ENCODE measurements around the gene TRIL. TPM values are rescaled to one million over a fixed set of nuclear protein-coding genes. Genes with fewer than 3 reads are reported as not detected.

TRIL gene
- total RNA-seq, 2 experiments from 2014 or later: 0.05 TPM; not detected in 1

DNA sequence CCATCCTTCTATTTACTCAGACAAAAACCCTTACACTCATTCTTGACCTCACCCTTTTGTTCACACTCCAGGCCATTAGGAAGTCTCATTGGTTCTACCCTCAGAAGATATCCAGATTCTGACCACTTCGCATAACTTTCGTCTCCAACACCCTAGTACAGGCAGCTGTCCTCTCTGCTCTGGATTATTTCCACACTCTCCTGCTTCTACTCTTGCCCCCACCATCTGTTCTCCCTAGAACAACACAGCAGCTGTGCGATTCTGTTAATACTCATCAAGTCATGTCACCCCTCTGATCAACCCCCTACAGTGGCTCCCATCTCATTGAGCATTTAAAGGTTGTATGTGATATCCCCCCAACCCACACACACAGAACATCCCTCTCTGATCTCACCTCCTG lies 15.5 kb upstream of the TRIL start:
- no peak overlapping the region for H3K4me3 Mint-ChIP-seq
- CTCF ChIA-PET: no interaction called here
- no peak for ATAC-seq
- no peaks in the 10 kb centered on the region for H3K4me1 Mint-ChIP-seq
- peaks cover 1% of the 10 kb centered on the region for H3K36me3 Mint-ChIP-seq
- H3K9me3 Mint-ChIP-seq (ENCODE audit: low read depth): peaks cover 23% of the 10 kb centered on the region
- DNase-seq: no peak
- peaks cover 7% of the 10 kb centered on the region for H3K27me3 Mint-ChIP-seq
- no peak overlapping the region for H3K27ac Mint-ChIP-seq

GRCh38 chr7:28964056-28964455 lies 5.9 kb upstream of the TRIL start:
- no peak for ATAC-seq
- no peaks in the 10 kb centered on the region for H3K36me3 Mint-ChIP-seq
- no peak overlapping the region for H3K4me3 Mint-ChIP-seq
- no peaks in the 10 kb centered on the region for H3K4me1 Mint-ChIP-seq
- no peak overlapping the region for H3K27ac Mint-ChIP-seq
- peaks cover 45% of the 10 kb centered on the region for H3K27me3 Mint-ChIP-seq
- no peak for DNase-seq
- CTCF ChIA-PET: no interaction called here
- H3K9me3 Mint-ChIP-seq (ENCODE audit: low read depth): no peaks in the 10 kb centered on the region

DNA sequence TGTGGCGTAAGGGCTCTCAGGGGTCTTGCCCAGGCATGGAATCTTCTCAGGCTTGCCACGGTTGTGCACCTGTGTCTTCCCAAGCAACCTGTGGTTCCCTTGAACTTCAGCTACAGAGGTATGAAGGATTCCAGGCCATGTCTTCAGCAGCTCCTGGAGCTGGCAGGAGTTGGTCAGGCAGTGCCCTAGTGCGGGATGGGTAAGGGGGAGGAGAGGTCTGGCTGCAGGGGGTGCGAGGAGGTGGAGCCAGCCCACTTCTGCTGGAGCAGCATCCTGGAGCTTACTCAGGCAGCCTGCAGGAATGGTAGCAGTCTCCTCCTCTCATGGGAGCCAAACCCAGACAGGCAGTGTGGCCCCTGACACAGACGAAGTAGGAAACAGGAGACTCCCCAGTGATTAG lies 3.8 kb upstream of the TRIL start:
- no peak for DNase-seq
- ATAC-seq: no peak
- no peak overlapping the region for H3K27ac Mint-ChIP-seq
- no peaks in the 10 kb centered on the region for H3K36me3 Mint-ChIP-seq
- CTCF ChIA-PET: interaction anchor here (1.5 to 1.6 kb wide), 2 partner anchors 40 to 145 kb away, joined by 4 to 5 read pairs; no protein-coding TSS in a partner anchor
- H3K27me3 Mint-ChIP-seq: peaks cover 58% of the 10 kb centered on the region
- H3K9me3 Mint-ChIP-seq (ENCODE audit: low read depth): no peaks in the 10 kb centered on the region
- peaks cover 10% of the 10 kb centered on the region for H3K4me1 Mint-ChIP-seq
- H3K4me3 Mint-ChIP-seq: no peak overlapping the region

- Mint-ChIP-seq H3K36me3 (no peaks in the 10 kb centered on the region), H3K4me1 (peaks cover 10% of the 10 kb centered on the region), H3K9me3 (ENCODE audit: low read depth) (no peaks in the 10 kb centered on the region), H3K4me3 (no peak overlapping the region), H3K27ac (no peak overlapping the region), H3K27me3 (peaks cover 60% of the 10 kb centered on the region)
- no peak for DNase-seq
- no peak for ATAC-seq
- CTCF ChIA-PET: interaction anchor here (1.0 kb wide), 1 partner anchor 34 kb away, joined by 3 read pairs; no protein-coding TSS in a partner anchor
Observed at GRCh38 chr7:28960071-28960840, 2.1 kb upstream of the TRIL start.

GRCh38 chr7:28958980-28959347 lies 834 bp upstream of the TRIL start:
- H3K27me3 Mint-ChIP-seq: peaks cover 71% of the 10 kb centered on the region
- CTCF ChIA-PET: interaction anchor here (3.7 to 4.7 kb wide), 3 partner anchors 31 to 147 kb away, joined by 14 to 34 read pairs (median 34); no protein-coding TSS in a partner anchor

DNA sequence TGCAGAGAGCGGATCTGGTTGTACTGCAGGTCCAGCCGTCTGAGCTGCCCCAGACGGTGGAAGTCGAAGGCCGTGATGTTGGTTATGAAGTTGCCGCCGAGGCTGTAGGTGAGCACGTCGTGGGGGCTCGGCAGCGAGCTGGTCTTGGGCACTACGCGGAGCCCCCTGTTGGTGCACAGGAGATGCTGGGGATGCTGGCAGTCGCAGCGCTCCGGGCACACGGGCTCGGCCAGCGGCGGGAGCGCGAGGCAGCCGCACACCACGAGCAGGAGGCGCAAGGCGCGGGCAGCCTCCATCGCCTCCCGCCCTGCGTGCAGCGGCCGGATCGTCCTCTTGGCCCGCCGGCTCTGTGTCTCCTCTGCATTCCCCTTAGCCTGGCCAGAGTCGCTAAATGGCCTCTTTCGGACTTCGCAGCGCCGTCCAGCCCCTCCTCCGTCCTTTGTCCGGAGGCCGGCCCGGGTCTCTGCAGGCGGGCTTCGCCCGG lies 337 bp downstream of the TRIL start:
- peak overlapping the region; percentile 56 for H3K27ac Mint-ChIP-seq
- no peak overlapping the region for H3K4me3 Mint-ChIP-seq
- H3K4me1 Mint-ChIP-seq: peaks cover 10% of the 10 kb centered on the region
- peaks cover 78% of the 10 kb centered on the region for H3K27me3 Mint-ChIP-seq
- no peaks in the 10 kb centered on the region for H3K9me3 Mint-ChIP-seq (ENCODE audit: low read depth)
- ATAC-seq (no peak), DNase-seq (no peak)
- CTCF ChIA-PET: interaction anchor here (1.0 to 4.7 kb wide), 7 partner anchors 10 to 451 kb away, joined by 3 to 34 read pairs (median 8); no protein-coding TSS in a partner anchor
- no peaks in the 10 kb centered on the region for H3K36me3 Mint-ChIP-seq

More at GRCh38 chr7:28958980-28959347, 834 bp upstream of the TRIL start:
- Mint-ChIP-seq H3K4me3 (no peak overlapping the region), H3K36me3 (no peaks in the 10 kb centered on the region), H3K9me3 (ENCODE audit: low read depth) (no peaks in the 10 kb centered on the region), H3K27ac (no peak overlapping the region), H3K4me1 (peaks cover 10% of the 10 kb centered on the region)
- ATAC-seq (no peak), DNase-seq (no peak)

DNA sequence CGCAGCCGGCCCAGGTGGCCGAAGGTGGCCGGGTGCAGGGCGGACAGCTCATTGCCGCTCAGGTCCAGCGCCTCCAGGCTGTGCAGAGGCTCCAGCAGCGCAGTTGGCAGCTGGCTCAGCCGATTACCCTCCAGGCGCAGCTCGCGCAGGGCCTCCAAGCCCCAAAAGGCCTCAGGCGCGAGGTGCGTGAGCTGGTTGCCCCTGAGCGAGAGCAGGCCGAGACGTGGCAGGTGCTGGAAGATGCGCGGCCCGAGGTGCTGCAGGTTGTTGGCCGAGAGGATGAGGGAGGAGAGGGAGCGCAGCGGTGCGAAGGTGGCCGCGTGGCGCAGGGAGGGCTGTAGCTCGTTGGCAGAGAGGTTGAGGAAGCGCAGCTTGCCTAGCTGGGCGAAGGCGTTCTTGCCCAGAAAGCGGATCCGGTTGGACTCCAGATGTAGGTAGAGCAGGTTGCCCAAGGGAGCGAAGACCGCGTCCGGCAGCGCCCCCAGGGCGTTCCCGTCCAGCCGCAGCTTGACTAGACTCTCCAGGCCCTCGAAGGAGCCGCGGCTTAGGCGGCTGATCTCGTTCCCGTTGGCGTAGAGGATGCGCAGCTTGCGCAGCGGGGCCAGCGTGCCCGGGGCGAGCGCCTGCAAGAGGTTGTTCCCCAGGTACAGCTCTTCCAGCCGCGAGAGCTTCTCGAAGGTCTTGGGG lies 923 bp downstream of the TRIL start:
- Mint-ChIP-seq H3K4me3 (no peak overlapping the region), H3K27ac (peak overlapping the region; percentile 56), H3K9me3 (ENCODE audit: low read depth) (no peaks in the 10 kb centered on the region), H3K36me3 (no peaks in the 10 kb centered on the region), H3K4me1 (peaks cover 10% of the 10 kb centered on the region), H3K27me3 (peaks cover 79% of the 10 kb centered on the region)
- DNase-seq (no peak), ATAC-seq (peak; percentile 16)
- CTCF ChIA-PET: interaction anchor here (0.7 to 4.7 kb wide), 14 partner anchors 9 to 451 kb away, joined by 3 to 34 read pairs (median 4); no protein-coding TSS in a partner anchor

- ATAC-seq (peak; percentile 30), DNase-seq (no peak)
- Mint-ChIP-seq H3K4me1 (peaks cover 10% of the 10 kb centered on the region), H3K27me3 (peaks cover 77% of the 10 kb centered on the region), H3K36me3 (no peaks in the 10 kb centered on the region), H3K9me3 (ENCODE audit: low read depth) (no peaks in the 10 kb centered on the region), H3K27ac (no peak overlapping the region), H3K4me3 (no peak overlapping the region)
- CTCF ChIA-PET: interaction anchor here (0.7 to 4.7 kb wide), 13 partner anchors 9 to 452 kb away, joined by 3 to 34 read pairs (median 4); no protein-coding TSS in a partner anchor
Observed at GRCh38 chr7:28956608-28957063, 1.5 kb downstream of the TRIL start.

DNA sequence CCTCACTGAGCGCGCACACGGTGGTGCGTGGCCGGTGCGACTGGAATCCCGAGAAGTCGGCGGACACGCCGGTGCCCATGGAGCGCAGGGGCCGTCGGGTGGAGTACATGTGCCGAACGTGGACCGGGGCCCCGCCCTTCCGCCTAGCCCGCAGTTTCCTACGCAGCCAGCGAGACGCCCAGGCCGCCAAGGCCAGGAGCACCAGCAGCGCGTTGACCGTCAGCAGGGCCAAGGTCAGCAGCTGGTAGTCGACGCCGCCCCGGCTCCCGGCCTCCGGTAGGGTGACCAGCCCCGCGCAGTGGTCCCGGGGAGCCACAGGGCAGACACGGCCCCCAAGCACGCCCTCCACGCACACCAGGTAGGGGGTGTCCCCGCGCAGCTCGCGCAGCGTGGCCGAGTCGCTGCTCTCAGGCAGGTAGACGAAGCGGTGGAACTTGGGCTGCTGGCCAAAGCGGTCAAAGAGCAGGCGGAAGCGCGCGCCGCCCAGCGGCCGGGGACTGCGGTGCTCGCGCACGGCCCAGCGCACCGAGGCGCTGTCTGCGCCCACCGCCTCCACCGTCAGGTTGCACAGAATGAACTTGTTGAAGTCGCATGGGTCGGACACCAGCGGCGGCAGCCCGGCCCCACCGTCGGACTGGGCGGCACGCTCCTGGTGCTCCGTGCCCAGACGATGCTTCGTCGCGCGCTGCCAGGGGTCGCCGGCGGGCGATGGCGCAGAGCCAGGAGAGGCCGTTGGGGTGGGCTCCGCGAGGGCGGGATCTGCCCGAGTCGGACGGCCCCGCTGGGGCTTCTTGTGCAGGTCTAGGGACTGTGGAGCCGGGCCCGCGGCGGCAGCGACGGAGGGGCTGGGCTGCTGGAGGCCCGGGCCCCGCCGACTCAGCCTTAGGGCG lies 2.2 kb downstream of the TRIL start:
- H3K4me1 Mint-ChIP-seq: peaks cover 10% of the 10 kb centered on the region
- ATAC-seq (peak; percentile 16), DNase-seq (no peak)
- CTCF ChIA-PET: interaction anchor here (1.0 to 4.7 kb wide), 11 partner anchors 11 to 453 kb away, joined by 3 to 34 read pairs (median 5); no protein-coding TSS in a partner anchor
- H3K4me3 Mint-ChIP-seq: no peak overlapping the region
- H3K36me3 Mint-ChIP-seq: no peaks in the 10 kb centered on the region
- no peaks in the 10 kb centered on the region for H3K9me3 Mint-ChIP-seq (ENCODE audit: low read depth)
- H3K27me3 Mint-ChIP-seq: peaks cover 81% of the 10 kb centered on the region
- H3K27ac Mint-ChIP-seq: no peak overlapping the region

- H3K27ac Mint-ChIP-seq: no peak overlapping the region
- peaks cover 81% of the 10 kb centered on the region for H3K27me3 Mint-ChIP-seq
- no peak for ATAC-seq
- DNase-seq: no peak
- no peaks in the 10 kb centered on the region for H3K9me3 Mint-ChIP-seq (ENCODE audit: low read depth)
- no peak overlapping the region for H3K4me3 Mint-ChIP-seq
- no peaks in the 10 kb centered on the region for H3K36me3 Mint-ChIP-seq
- CTCF ChIA-PET: interaction anchor here (3.7 to 4.7 kb wide), 3 partner anchors 28 to 151 kb away, joined by 14 to 34 read pairs (median 34); no protein-coding TSS in a partner anchor
- peaks cover 10% of the 10 kb centered on the region for H3K4me1 Mint-ChIP-seq
Observed at GRCh38 chr7:28955356-28955717, 2.8 kb downstream of the TRIL start.

- H3K4me1 Mint-ChIP-seq: peaks cover 10% of the 10 kb centered on the region
- H3K27ac Mint-ChIP-seq: no peak overlapping the region
- H3K36me3 Mint-ChIP-seq: no peaks in the 10 kb centered on the region
- CTCF ChIA-PET: interaction anchor here (4.3 to 4.7 kb wide), 2 partner anchors 27 to 152 kb away, joined by 14 to 34 read pairs; no protein-coding TSS in a partner anchor
- DNase-seq (no peak), ATAC-seq (no peak)
- no peak overlapping the region for H3K4me3 Mint-ChIP-seq
- H3K9me3 Mint-ChIP-seq (ENCODE audit: low read depth): no peaks in the 10 kb centered on the region
- peaks cover 80% of the 10 kb centered on the region for H3K27me3 Mint-ChIP-seq
Observed at GRCh38 chr7:28954946-28955345, 3.2 kb downstream of the TRIL start.

DNA sequence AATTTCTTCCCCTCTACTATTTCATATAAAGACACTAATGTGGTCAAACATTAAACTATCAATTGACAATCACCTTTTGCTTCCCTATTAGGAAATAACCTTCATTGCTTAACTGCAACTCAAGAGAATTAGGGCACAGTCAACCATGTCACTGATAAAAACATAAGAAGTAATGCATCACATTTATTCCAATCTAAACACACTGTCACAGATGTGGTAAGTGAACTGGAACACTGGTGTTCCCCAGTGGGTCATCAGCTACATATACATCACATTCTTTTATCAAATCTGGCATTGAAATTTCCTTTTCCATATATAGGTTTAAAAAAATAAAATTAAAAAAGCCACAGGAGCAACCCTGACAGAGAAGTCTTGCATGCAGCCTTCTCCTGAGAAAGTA lies 3.7 kb downstream of the TRIL start:
- no peaks in the 10 kb centered on the region for H3K9me3 Mint-ChIP-seq (ENCODE audit: low read depth)
- CTCF ChIA-PET: interaction anchor here (4.7 kb wide), 1 partner anchor 27 kb away, joined by 34 read pairs; no protein-coding TSS in a partner anchor
- H3K27ac Mint-ChIP-seq: no peak overlapping the region
- H3K4me3 Mint-ChIP-seq: no peak overlapping the region
- no peak for ATAC-seq
- peaks cover 83% of the 10 kb centered on the region for H3K27me3 Mint-ChIP-seq
- peaks cover 10% of the 10 kb centered on the region for H3K4me1 Mint-ChIP-seq
- no peaks in the 10 kb centered on the region for H3K36me3 Mint-ChIP-seq
- DNase-seq: no peak

Measured in activated CD8-positive, alpha-beta memory T cell treated with anti-CD3 and anti-CD28 coated beads, Interleukin-2, amount 10 ng/mL, durations not matched to agents 7 days and 5 days (primary cell).